GM19467 (cell line): ENCODE data around the gene MPND.

Source experiments
- ATAC-seq: cut with Tn5 transposase; IDR thresholded peaks from one replicate; pipeline ENCODE4 v1.9.1; 2021; ENCODE audit warnings: mild to moderate bottlenecking, moderate library complexity; ENCODE audit not compliant: unreplicated experiment

MPND gene

DNA sequence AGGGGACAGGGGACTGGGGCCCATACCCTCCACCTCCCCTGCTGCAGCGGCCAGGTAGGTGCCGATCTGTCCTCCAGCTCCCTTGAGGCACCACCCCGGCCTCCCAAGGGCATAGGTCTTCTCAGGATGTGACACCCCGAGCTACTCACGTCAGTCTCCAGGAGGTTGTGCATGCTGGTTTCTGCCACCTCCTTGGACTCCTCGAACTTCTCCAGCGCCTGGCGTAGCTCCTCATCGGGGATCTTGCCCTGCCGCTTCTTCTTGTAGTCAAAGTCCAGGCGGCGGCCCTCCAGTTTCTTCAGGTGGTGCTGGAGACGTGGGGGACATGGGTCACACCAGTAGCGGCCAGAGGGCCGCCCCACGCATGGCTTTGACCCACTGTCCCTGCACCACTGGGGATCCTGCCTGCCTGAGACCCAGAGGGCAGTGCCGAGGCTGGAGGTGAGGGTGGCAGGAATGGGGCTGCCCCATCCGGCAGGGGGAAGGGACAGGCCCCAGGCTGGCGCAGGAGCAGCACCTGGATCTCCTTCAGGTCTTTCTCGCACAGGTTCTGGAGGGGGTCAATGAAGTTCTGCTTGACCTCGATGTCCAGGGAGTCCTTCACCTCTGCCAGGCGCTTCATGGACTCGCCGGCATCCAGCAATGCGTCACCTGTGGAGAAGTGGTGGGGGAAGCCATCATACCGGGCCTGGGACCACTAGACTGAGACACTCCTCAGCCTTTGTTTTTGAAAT, 20.4 kb downstream of the MPND start:
- no peak for ATAC-seq

DNA sequence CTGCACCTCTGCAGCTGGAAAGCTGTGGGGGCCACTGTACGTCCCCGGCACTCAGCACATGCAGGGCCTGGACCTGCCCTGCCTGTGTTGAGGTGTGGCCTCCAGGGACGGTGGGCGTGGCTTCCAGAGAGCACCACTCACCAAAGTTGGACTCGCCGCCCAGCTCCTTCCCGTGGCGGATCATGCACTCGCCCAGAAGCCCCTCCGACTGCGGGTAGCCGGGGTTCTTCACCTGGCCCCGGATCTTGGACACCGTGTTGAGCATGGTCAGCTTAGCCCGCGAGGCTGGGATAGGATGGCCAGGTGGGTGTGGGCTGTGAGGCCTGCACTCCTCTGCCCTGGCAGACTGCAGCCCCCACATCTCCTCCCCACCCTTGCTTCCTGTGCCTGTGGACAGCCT, 22.0 kb downstream of the MPND start:
- ATAC-seq, result no peak

DNA sequence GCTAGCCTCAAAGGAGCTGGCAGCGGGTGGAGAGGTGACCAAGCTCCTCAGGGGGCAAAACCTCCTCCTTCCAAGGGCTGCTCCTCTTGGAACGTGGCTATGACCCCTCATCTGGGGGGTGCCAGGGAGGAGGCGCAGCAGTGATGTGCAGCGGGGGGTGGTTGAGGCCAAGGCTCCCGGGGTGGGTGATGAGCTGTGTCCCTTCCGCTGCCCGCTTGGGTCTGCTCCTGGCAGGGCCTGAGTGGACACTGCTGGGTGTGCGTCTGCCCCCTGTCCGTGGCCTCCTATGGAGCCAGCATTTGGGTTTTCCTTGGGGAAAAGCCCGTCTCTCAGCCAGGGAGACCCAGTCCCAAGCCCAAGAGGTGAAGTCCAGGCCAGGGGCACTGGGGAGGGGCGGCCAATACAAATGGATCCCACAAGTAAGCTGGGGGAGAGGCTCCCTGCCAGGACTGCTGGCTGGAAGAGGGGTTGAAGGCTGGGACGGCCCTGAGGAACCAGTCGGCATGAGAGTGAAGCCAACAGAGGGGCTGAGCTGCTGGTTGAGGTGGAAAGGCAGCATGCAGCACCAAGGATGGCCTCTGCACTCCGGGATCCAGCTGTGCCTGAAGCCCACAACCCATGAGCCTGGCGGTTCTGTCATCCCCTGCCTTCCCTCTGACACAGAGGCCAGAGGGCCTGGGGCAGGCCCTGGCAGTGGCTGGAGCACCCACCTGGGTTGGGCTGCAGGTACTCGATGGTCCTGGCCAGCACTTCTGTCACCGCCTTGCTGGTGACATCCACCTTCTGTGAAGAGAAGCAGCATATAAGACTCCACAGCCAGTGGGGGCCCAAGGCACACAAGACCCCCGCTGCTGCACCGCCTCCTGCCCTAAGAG, 22.7 kb downstream of the MPND start:
- ATAC-seq, result no peak

DNA sequence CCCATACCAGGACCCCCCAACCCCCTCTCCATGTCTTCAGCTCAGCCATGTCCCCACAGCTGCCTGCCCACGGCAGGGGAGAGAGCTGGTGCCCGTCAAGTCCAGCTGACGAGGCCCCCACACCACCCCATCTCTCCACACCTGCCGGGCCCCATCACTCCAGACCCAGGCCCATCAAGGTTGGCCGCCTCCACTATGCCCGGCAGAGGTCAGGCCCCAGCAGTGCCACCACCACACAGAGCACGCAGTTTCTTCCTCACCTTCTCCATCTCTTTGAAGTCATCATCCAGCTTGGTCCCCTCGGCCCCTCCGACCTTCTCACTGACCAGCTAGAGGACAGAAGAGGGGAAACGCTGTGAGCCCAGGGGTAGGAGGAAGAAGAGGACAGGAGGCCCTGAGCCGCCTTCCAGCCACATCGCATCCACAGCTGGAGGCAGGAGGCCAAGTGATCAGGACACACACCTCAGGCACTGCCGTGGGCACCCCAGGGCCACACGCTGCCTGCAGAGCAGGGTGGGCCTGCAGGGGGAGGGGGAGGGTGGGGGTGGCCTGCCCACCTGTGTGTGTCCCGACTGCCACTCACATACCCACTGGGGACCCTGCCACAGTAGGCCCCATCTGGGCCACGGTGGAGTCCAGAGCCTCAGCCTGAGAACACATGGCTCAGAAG, 23.4 kb downstream of the MPND start:
- ATAC-seq, result no peak

DNA sequence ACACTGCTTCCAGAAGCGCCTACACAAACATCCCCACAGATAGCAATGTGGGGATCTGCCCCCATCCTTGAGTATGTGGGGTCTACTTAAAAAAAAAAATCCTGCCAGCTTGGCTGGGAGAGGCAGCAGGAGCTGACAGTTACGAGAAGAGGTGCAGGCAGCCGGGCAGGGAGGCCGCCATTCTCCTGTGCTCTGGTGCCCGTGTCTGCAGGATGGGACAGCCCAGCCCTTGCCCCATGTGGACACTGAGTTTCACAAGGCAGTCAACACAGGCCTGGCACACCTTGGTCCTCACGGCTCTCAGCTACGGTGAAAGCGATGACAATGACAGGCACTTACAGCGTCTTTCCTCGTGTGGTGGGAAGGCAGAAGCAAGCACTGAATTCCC, 24.0 kb downstream of the MPND start:
- ATAC-seq, result no peak

DNA sequence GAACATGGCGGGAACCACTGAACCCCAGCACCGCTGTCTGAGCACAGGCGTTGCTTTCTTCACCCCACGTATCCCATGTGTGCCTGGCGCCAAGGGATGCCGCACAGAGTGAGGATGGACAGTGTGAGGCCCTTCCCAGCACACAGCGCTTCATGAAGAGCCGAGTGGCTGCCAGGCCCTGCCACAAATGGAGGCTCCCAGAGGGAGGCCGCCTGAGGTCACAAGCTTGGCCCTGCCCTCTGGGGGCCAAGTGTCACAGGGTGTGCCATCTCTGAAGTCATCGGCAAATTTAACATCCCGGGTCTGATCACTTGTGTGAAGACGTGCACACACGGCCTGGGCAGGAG, 24.4 kb downstream of the MPND start:
- no peak for ATAC-seq

DNA sequence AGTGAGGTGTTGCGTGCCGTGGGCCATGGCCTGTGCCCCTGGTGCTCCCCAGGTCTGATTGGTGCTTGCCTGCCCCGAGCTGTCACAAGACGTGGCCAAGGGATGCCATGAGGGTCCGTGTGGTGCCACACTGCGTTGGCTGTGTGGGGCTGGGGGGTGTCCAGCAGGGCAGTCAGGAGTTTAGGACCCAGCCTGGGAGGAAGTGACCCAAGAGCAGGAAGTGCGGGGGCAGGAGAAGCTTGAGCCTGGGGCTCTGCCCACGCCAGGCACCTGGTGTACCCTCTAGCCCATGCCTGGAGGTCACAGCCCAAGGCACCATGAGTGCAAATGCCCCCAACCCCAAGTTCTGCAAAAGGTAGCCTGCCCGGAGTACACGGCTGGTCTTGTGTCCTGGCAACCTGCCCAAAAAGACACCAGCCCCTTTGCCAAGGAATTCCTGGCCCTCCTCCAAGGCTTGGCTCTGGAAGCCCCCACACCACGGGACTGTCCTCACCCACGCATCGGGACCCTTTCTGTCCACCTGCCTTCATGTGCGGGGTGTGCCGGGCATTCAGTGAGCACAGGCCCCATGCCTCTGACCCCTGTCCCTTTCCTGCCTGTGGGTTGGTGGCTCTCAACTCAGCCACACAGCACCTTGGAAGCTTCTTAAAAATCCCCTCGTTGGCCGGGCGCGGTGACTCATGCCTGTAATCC, 24.9 kb downstream of the MPND start:
- ATAC-seq, result no peak

DNA sequence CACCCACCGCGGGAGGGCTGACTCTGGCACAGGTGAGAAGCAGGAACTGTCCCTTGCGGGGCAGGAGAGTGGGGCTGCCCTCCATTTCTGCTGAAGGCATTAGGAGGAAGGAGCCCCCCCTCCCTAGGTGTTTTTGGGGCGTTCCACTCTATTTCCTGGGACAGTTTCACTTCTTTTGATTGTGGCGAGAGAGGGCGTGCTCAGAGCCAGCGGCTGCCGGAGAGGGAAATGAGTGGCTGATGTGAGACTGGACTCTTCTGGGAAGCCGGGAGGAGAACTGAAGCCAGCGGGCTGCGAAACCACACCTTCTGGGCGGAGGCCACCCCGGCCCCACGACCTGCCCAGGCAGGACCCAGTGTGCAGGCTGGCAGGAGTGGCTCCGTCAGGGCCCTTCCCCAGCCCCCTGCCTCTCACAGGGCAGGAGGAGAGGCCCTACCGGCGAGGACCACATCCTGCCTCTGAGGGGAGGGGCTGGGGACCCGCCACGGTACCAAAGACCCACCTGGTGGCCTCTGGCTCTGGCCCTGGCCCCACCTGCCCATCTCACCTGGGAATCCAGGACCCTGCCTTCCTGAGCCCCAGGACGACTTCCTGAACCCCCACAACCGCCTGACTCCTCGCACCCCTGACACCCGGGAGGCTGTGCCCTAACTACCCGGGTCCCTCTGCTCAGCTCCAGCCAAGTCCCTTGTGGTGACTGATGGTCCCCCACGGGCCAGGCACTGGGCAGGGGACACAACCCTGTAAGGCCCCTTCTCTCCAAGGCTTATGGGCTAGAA, 25.9 kb downstream of the MPND start:
- ATAC-seq, result peak; percentile 50

DNA sequence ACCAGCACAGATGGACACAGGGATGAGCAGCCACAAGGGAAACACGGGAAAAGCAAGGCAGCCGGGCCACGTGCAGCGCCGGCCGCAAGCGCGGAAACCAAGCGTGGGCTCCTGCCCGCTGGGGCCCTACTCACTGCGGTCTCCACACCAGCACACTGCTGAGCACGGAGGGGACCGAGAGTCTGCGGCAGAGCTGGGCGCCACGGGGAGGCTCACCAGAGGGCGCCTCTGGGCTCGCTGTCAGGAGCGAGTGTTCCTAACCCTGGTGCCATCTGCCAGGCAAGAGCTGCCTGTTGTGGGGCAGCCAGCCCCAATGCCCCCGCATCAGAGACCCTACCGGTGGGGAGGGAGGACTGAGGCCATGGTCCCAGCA, 26.5 kb downstream of the MPND start:
- ATAC-seq, result no peak

DNA sequence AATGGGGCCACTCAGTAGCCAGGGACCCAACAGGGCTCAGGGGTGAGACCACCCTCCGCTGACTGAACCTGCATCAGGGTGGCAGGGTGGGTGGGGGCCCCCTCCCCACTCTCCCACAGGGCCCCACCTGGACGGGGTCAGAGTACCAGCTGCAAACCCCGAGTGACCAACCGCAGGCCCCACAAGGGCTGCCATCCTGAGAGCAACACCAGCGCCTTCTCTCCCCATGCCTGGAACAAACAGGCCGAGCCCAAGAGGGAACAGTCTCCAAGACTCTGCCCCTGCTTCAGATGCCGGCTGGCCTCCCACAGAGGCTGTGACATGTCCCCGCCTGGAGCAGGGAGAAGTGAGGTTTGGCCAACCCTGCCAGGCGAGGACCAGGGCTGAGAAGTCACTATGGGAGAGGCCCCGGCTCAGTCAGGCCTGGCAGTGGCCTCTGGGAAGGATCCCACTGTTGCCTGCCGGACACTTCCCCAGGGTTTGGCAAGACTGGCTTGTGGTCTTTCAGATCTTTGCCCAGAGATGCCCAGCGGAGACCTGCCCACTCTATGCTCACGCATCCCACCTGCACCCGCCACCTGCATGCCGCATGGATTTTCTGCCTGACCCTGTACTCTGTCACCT, 27.2 kb downstream of the MPND start:
- no peak for ATAC-seq

DNA sequence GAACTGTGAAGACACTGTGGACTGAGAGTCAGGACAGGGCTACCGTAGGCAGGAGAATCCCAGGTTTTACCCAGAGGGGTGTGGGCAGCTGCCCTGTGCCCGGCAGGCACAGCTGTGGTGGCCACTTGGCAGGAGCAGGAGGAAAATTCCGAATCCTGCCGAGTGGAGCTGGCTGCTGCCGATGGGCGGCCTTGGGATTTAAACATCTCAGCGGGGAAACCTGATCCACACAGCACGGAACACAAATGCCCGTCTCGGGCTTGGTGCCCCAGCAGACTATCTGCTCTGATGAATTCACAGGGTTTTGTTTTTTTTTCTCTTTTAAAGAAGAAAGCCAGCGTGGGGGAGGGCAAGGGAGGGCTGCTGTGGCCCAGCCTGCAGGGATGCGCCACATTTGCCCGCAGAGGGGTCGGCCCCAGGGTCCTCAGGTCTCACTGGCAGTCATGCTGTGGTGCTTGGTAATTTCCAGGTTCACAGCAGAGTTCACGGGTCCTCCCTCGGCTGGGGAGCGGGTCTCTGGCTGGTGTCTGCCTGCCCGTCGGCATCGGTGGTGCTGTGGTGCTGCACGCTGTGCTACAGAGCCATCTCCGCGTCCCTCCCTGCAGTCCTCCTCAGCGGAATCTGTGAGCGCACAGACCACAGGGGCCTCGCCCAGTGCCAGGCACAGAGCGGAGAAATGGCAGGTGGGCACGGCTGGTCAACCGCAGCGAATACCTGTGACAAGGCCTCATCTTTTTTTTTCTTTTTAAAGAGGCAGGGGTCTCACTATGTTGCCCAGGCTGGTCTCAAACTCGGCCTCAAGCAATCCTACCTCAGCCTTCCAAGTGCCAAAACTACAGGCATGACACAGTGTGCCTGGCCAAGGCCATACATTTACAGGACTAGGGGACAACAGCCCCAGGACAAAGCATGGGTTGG, 28.1 kb downstream of the MPND start:
- no peak for ATAC-seq

DNA sequence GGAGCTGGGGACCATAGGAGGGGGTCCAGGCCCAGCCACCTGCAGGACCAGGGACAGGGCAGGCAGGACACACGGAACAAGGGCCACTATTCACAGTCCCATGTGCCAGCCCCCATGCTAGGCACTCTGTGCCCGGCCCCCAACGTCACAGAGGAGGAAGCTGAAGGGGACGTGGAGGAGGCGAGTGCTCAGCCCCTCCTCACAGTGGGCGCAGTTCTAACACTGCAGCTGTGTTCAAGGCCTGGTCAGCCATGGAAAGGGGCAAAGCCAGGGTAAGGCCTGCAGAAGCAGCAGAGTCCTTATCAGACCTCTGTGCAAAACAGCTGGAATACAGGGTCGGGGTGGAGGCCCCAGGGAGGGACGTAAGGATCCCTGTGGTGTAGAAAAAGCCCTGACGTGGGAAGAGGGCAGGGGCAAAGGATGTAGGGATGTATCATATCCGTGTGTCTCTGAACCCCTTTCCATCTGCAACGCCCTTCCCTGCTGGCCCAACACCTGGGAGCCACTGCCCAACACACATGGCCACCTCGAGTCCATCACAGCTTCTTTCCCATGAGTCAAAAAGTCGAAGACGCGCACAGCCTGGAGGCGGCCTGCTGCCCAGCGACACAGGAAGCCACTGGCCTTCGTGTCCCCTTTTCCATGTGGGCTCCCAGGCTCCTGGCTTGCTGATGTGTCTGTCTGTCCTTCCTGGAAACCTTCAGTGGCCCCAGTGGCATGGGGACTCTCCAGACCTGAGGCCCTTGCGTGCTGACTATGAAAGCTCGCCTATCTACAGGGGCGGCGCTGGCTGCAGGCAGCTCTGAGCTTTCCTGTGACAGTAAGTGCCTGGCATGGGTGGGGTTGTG, 29.0 kb downstream of the MPND start:
- ATAC-seq, result no peak

DNA sequence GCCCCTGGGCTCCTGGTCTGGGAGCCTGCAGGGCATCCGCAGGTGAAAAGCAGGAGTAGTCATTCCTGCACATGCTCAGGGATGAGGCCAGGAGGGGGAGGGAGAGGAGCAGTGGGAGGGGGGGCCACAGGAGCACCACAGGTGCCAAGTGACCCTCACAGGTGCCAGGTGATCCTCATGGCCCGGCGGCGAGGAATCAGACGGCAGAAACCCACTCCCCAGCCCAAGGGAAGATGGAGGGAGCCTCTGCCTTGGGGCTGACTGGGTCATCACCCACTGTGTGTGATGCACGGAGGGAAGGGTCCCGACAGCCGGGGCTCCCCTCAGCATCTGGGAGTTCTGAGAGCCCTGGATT, 29.6 kb downstream of the MPND start:
- no peak for ATAC-seq

DNA sequence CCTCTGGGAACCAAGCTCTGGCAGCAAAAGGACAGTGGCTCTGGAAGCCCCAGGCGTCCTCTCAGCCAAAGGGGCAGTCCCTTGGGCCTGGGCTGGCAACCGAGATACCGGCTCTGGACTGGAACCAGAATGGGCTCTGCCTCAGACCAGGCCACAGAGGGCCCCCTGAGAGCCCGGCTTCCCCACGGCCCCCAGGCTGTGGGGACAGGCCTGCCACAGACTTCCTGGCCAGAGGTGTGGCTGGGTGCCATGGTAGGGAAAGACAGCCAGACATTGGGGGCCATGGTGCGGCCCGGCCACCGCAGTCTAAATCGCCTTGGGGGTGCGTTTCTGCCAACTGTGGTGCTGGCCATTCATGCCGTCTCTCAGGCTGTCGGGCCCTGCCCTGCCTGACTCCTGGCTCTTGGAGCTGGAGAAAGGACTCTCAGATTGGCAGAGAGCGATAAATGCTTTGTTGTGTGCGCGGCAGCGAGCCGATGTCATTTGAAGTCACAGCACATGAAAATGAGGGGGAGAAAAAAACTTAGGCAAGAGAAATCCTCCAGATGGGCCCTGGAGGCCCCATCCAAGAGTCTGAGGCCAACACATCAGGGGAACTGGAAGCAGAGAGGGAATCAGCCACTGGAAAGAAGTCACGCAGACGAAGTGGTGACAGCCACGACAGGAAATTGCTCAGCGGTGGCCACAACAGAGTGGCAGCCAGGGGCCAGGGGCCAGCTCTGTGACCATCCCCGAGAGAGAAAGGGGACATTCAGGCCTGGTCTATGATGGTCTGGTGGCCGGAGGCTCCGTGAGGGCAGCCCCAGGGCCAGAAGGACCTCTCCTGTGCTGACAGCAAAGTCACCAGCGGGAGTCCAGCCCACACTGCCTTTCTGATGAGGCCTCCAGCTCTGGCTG, 30.5 kb downstream of the MPND start:
- ATAC-seq, result no peak

DNA sequence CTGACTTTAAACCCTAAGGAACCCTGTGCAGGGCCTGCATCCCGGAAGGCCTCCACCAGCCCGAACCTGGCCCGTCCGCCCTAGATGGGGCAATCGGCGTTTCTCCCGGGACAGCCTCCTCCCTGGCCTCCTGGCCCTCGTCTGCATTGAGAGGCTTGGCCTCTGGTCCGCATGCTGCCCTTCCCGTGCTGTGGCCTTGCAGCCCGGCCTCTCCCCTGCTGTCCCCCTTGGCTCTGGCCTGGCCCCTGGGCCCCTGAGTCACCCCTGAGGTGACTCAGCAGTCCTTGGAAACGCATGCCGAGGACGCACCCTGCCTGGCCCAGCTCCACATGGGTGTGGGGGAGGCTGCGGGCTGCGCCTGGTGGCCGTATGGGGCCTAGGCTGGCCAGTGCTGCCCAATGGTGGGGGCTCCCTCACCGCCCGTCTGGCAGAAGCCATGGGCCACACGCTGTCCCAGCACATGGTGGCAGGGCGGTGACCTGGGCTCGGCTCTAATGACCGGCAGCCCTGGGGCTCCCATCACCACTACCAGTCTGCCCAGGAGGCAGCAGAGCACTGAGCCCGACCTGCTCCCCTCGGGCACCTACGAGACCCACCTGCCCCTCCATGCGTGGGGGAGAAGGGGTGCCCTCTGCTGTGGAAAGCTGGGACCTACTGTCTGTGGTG, 31.3 kb downstream of the MPND start:
- ATAC-seq, result no peak

DNA sequence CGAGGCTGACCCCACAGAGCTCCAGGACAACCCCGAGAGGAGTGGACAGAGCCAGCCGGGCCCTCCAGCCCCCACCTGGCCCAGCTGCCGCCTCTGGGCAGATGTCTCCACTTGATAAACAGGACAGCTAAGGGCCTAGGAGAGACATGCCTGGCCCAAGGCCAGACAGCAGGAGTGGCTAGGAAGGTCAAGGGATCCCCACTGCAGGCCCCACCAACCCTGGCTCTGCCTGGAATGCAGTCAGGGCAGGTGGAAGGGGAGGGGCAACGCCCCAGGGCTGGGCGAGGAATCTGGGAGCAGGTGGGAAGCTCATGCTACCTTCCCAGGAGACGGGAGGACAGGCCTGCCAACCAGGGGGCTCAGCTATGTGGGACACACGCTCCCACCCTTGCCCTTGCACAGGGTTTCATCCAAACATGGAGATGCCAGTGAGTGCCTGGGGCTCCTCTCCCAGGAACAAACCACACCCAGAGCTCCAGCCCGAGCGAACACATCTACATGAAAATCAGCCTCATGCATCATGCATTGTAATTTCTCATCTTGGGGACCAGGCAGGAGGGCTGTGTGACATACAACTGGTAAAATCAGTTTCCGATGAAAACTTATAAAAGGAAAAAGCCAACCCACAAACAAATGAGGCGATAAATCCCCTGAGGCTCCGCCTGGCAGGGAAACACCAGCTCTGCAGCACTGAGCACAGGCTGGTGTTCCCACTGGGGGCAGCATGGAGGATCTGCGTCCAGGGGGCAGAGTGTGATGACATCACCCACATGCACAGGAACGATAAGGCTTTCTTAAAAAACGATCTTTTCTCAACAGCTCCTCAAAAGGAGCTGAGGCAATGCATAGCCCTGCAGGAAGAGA, 32.0 kb downstream of the MPND start:
- ATAC-seq, result no peak
